SH-SY5Y (cell line): Measurements from ENCODE around the gene CYBB.

Experiments
- GATA2 ChIP-seq: IDR thresholded peaks from 2 replicates; pipeline ENCODE4 v1.6.1; 2011; ENCODE audit warnings: mild to moderate bottlenecking, low read depth, low read length
- GATA3 ChIP-seq: IDR thresholded peaks from 2 replicates; pipeline ENCODE4 v1.6.1; 2011; ENCODE audit warnings: low read depth, mild to moderate bottlenecking, low read length, moderate library complexity

DNA sequence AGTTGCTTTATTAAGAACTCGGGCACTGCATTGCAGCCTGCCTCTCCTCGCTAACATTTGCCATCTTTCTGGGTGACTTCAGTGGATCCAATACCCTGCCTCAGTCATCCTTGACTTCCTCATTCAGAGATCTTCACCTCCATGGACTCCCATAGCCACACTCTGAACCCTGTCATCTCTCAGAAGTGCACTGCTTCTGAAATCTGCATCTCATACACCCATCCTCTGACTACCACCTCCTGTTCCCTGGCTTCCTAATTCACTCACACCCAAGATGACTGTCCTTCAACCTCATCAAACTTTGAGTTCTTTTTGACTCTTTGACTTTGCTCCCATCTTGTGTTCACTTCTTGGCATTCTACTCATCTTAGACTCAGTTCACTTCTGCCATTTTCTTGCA lies 25.3 kb upstream of the CYBB start:
- TF ChIP-seq GATA2 (no peak), GATA3 (no peak)
